ENCODE data around the gene MB21D2. TPM values are rescaled to one million over a fixed set of nuclear protein-coding genes. Genes with fewer than 3 reads are reported as not detected.

The MB21D2 gene
- total and polyA plus RNA-seq, 2 experiments from 2014 or later, result 8.1 to 35.9 TPM

- Mint-ChIP-seq H3K9me3 (no peaks in the 10 kb centered on the region), H3K4me3 (no peak overlapping the region), H3K27ac (no peak overlapping the region), H3K27me3 (ENCODE audit: insufficient read depth, low read depth, poor library complexity) (peaks cover 6% of the 10 kb centered on the region), H3K4me1 (peaks cover 53% of the 10 kb centered on the region), H3K36me3 (ENCODE audit: low read depth) (0 out of 3 replicates have a peak, but pooled peaks cover 3% of the 10 kb centered on the region)
- Histone ChIP-seq H3K4me3 (no peak overlapping the region), H3K4me1 (ENCODE audit: insufficient read depth) (peaks cover 55% of the 10 kb centered on the region), H3F3A (replicated peaks; ENCODE audit: low read depth) (no peaks in the 10 kb centered on the region), H3K79me2 (replicated peaks; ENCODE audit: insufficient read depth) (peaks cover 99% of the 10 kb centered on the region), H3K27ac (ENCODE audit: low read depth) (no peak overlapping the region), H3K36me3 (ENCODE audit: insufficient read depth) (no peaks in the 10 kb centered on the region), H3K27me3 (ENCODE audit: insufficient read depth) (no peaks in the 10 kb centered on the region), H2AFZ (no peak overlapping the region), H3K9me2 (ENCODE audit: insufficient read depth) (no peaks in the 10 kb centered on the region), H3K4me2 (no peak overlapping the region), H4K20me1 (replicated peaks; ENCODE audit: insufficient read depth) (peaks cover 11% of the 10 kb centered on the region; the same call in 1 of the 2 replicates)
- ATAC-seq, result no peak
- no peak for DNase-seq (ENCODE audit: low spot score)
- TF ChIP-seq, protein P1, sequence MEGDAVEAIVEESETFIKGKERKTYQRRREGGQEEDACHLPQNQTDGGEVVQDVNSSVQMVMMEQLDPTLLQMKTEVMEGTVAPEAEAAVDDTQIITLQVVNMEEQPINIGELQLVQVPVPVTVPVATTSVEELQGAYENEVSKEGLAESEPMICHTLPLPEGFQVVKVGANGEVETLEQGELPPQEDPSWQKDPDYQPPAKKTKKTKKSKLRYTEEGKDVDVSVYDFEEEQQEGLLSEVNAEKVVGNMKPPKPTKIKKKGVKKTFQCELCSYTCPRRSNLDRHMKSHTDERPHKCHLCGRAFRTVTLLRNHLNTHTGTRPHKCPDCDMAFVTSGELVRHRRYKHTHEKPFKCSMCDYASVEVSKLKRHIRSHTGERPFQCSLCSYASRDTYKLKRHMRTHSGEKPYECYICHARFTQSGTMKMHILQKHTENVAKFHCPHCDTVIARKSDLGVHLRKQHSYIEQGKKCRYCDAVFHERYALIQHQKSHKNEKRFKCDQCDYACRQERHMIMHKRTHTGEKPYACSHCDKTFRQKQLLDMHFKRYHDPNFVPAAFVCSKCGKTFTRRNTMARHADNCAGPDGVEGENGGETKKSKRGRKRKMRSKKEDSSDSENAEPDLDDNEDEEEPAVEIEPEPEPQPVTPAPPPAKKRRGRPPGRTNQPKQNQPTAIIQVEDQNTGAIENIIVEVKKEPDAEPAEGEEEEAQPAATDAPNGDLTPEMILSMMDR (conservative IDR thresholded peaks at IDR 0.05; ENCODE audit: low read depth in 2 of 2), result no peak
- TF ChIP-seq ZNF331 (CRISPR knock-in tag; IDR thresholded peaks at IDR 0.05; ENCODE audit: low read depth), result no peak
- no peak for TF ChIP-seq STAT1 (IDR thresholded peaks at IDR 0.05; ENCODE audit: unreplicated experiment)
Measured at GRCh38 chr3:192870822-192871221, 46.8 kb downstream of the MB21D2 start.

DNA sequence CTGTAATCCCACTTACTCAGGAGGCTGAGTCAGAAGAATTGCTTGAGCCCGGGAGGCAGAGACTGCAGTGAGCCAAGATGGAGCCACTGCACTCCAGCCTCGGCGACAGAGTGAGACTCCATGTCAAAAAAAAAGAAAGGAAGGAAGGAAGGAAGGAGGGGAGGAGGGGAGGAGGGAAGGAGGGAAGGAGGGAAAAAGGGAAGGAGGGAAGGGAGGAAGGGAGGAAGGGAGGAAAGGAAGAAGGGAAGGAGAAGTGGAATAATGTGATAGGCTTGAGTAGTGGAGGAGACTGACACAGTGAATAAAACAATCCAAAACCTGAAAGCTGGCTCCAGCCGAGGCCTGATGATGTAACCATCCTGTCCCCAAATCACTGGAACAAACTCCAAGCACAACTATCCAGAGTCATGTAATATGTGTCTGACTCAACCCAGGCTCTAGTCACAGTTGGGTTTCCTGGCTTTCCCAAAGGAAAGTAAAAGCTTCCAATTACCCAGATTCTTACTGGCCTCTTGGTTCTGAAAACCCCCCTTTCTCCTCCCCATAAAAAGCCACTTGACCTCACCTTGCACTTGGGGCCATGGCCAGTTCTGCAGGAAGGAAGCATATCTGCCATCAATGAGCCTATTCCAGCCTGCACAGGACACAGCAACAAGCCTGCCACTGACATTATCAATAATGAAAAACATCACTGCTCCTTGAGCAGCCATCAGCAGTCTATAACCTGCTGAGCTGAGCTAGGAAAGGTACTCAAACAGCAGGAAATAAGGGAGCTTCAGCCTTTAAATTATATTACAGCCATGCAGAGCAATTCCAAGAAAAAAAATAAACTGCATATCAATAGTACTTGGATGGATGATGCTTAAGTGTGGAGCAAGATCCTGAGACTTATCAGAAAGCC is 48.3 kb downstream of the MB21D2 start:
- Histone ChIP-seq H3K27ac (ENCODE audit: low read depth) (0 out of 2 replicates have a peak overlapping the region, but pooled peaks have one; percentile 50), H3K4me3 (no peak overlapping the region), H4K20me1 (replicated peaks; ENCODE audit: insufficient read depth) (peaks cover 14% of the 10 kb centered on the region; the same call in 1 of the 2 replicates), H3K27me3 (ENCODE audit: insufficient read depth) (no peaks in the 10 kb centered on the region), H3F3A (replicated peaks; ENCODE audit: low read depth) (no peaks in the 10 kb centered on the region), H3K36me3 (ENCODE audit: insufficient read depth) (no peaks in the 10 kb centered on the region), H3K4me1 (ENCODE audit: insufficient read depth) (peaks cover 57% of the 10 kb centered on the region), H3K4me2 (peak overlapping the region; percentile 23), H3K9me2 (ENCODE audit: insufficient read depth) (no peaks in the 10 kb centered on the region), H2AFZ (no peak overlapping the region), H3K79me2 (replicated peaks; ENCODE audit: insufficient read depth) (peaks cover 99% of the 10 kb centered on the region)
- Mint-ChIP-seq H3K27ac (peak overlapping the region; percentile 84), H3K9me3 (no peaks in the 10 kb centered on the region), H3K36me3 (ENCODE audit: low read depth) (peaks cover 12% of the 10 kb centered on the region), H3K27me3 (ENCODE audit: insufficient read depth, low read depth, poor library complexity) (peaks cover 6% of the 10 kb centered on the region), H3K4me1 (peaks cover 58% of the 10 kb centered on the region), H3K4me3 (no peak overlapping the region)
- DNase-seq (ENCODE audit: low spot score), result no peak
- no peak for TF ChIP-seq JUNB (IDR thresholded peaks at IDR 0.05; ENCODE audit: unreplicated experiment)
- TF ChIP-seq NANOG (IDR thresholded peaks at IDR 0.05; ENCODE audit: borderline replicate concordance), result no peak
- TF ChIP-seq ETS1 (IDR thresholded peaks at IDR 0.05), result no peak
- TF ChIP-seq EZH2phosphoT487 (IDR thresholded peaks at IDR 0.05; ENCODE audit: unreplicated experiment), result no peak
- no peak for ATAC-seq

All from GM23338 (cell line).